Upper lobe of left lung (tissue), 4 donors: ENCODE results near the gene CLEC4C.
"Not testable (repeated sequence)": the region's sequence is repeated elsewhere in the genome, so short reads cannot be mapped to it uniquely, and the experiment has no call there.

Experiments
- EP300 ChIP-seq, 4 donors: sonication (generic); formaldehyde crosslinking; IDR thresholded peaks; one replicate each; pipeline ENCODE4 v1.5.1; 2017; ENCODE audit warnings: antibody characterized with exemption in 4 of 4, control low read depth in 2 of 4
- POLR2A ChIP-seq, 4 donors: fragments of 450-650 bp; IDR thresholded peaks; one replicate each; pipeline ENCODE4 v1.5.1; 2016 to 2017; ENCODE audit warnings: antibody characterized with exemption in 4 of 4, mild to moderate bottlenecking in 2 of 4
- POLR2AphosphoS5 ChIP-seq, 2 donors: sonication (generic); formaldehyde crosslinking; IDR thresholded peaks; one replicate each; pipeline ENCODE4 v1.5.1; 2017; ENCODE audit warnings: antibody characterized with exemption in 2 of 2
- TF ChIP-seq, protein P1 (sequence below), 6 experiments: fragments of 450-650 bp in 4 of 6; fragments of 200-600 bp in 2 of 6; sonication (generic) in 2 of 6; IDR thresholded peaks; one replicate each; pipeline ENCODE4 v1.5.1; 2016 to 2019; ENCODE audit warnings: antibody characterized with exemption in 6 of 6

DNA sequence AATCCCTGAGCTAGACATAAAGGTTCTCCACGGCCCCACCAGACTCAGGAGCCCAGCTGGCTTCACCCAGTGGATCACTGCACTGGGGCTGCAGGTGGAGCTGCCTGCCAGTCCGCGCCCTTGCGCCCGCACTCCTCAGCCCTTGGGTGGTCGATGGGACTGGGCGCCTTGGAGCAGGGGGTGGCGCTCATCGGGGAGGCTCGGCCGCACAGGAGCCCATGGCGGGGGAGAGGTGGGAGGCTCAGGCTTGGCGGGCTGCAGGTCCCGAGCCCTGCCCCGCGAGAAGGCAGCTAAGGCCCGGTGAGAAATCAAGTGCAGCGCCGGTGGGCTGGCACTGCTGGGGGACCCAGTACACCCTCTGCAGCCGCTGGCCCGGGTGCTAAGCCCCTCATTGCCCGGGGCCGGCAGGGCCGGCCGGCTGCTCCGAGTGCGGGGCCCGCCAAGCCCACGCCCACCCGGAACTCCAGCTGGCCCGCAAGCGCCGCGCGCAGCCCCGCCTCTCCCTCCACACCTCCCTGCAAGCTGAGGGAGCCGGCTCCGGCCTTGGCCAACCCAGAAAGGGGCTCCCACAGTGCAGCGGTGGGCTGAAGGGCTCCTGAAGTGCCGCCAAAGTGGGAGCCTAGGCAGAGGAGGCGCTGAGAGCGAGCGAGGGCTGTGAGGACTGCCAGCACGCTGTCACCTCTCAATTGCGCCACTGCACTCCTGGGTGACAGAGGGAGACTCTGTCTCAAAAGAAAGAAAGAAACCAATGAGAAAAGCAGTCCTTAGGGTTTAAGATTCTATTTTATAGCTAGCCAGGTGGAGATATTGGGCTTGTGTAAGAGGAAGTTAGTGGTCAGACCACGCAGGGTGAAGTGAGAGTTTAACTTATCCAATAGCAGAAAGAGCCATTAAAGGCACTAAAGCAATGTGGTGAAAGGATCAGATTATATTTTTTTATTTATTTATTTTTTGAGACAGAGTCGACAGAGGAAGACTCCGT, 5.1 kb upstream of the CLEC4C start:
- TF ChIP-seq, protein P1, sequence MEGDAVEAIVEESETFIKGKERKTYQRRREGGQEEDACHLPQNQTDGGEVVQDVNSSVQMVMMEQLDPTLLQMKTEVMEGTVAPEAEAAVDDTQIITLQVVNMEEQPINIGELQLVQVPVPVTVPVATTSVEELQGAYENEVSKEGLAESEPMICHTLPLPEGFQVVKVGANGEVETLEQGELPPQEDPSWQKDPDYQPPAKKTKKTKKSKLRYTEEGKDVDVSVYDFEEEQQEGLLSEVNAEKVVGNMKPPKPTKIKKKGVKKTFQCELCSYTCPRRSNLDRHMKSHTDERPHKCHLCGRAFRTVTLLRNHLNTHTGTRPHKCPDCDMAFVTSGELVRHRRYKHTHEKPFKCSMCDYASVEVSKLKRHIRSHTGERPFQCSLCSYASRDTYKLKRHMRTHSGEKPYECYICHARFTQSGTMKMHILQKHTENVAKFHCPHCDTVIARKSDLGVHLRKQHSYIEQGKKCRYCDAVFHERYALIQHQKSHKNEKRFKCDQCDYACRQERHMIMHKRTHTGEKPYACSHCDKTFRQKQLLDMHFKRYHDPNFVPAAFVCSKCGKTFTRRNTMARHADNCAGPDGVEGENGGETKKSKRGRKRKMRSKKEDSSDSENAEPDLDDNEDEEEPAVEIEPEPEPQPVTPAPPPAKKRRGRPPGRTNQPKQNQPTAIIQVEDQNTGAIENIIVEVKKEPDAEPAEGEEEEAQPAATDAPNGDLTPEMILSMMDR (IDR thresholded peaks at IDR 0.05), result not testable (repeated sequence)
- TF ChIP-seq POLR2A, POLR2AphosphoS5, EP300 (IDR thresholded peaks at IDR 0.05): not testable (repeated sequence)
